ENCODE results near the gene SFTPA1. TPM values are rescaled to one million over a fixed set of nuclear protein-coding genes. Genes with fewer than 3 reads are reported as not detected.
"Not testable (repeated sequence)": the region's sequence is repeated elsewhere in the genome, so short reads cannot be mapped to it uniquely, and the experiment has no call there.

SFTPA1 gene
- not detected for total RNA-seq

DNA sequence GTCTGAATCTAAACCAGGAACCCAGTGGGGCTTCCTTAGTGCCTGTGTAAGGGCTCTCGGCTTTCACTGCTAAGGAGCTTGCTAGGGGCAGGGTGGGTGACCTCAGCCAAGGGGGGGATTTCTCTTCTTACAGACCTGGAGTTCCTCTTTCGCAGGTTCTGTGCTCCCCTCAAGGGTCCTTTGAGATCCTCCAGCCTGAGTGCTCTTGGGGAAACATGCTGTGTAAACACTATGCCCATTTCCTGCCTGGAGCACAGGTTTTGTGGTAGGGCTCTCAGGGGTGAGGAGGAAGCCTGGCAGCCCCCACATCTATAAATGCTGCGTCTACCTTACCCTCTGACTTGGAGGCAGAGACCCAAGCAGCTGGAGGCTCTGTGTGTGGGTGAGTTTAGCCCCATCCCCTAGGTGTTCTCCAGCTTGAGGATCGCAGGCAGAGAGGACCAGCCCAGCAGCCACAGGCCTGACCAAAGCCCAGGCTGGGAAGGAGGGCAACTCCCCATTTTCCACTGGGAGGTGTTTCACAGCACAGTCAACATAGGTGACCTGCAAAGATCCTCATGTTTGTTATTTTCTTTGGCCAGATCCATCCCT lies at the start of gene SFTPA1:
TSS of gene SFTPA1 (plus strand) at position 339 of the 591 bp plus-strand sequence. CDS start 887 bp downstream, outside the sequence.
- Histone ChIP-seq H3K9me3 (no peaks in the 10 kb centered on the region), H3K27ac (no peak within 1 kb of the TSS), H3K27me3 (replicated peaks; ENCODE audit: insufficient read depth) (no peaks in the 10 kb centered on the region), H3K4me1 (ENCODE audit: control insufficient read depth in 1 of 2, low read depth in 2 of 2) (no peaks in the 10 kb centered on the region), H3K36me3 (no peaks in the 10 kb centered on the region), H3K4me3 (no peak within 1 kb of the TSS)
- DNase-seq (ENCODE audit: low spot score) (no peak), ATAC-seq (ENCODE audit: insufficient number of reproducible peaks, low FRiP score, low read depth) (no peak)
- TF ChIP-seq, protein P1, sequence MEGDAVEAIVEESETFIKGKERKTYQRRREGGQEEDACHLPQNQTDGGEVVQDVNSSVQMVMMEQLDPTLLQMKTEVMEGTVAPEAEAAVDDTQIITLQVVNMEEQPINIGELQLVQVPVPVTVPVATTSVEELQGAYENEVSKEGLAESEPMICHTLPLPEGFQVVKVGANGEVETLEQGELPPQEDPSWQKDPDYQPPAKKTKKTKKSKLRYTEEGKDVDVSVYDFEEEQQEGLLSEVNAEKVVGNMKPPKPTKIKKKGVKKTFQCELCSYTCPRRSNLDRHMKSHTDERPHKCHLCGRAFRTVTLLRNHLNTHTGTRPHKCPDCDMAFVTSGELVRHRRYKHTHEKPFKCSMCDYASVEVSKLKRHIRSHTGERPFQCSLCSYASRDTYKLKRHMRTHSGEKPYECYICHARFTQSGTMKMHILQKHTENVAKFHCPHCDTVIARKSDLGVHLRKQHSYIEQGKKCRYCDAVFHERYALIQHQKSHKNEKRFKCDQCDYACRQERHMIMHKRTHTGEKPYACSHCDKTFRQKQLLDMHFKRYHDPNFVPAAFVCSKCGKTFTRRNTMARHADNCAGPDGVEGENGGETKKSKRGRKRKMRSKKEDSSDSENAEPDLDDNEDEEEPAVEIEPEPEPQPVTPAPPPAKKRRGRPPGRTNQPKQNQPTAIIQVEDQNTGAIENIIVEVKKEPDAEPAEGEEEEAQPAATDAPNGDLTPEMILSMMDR (IDR thresholded peaks at IDR 0.05) = no peak

DNA sequence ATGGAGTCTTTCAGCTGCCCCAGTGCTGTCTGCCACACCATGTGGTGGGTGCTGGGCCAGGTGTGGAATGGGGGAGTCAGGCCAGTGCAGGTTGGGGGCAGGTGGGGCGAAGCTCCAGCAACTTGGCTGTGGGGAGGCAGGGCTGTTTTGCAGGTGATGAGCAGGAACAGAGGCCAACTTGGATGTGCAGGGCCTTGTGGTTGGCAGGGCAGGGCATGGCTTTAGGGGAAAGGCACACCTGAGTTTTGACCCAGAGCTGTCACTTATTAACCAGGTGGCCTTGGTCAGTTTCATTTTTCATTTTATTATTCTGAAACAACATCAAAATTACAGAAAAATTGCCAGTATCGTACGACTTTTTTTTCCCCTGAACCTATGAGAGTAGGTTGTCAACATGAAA lies 49.5 kb upstream of the SFTPA1 start:
- no peak for ATAC-seq (ENCODE audit: insufficient number of reproducible peaks, low FRiP score, low read depth)
- Histone ChIP-seq H3K9me3 (no peaks in the 10 kb centered on the region), H3K4me1 (ENCODE audit: control insufficient read depth in 1 of 2, low read depth in 2 of 2) (no peaks in the 10 kb centered on the region), H3K36me3 (no peaks in the 10 kb centered on the region), H3K27ac (no peak overlapping the region), H3K4me3 (no peak overlapping the region), H3K27me3 (replicated peaks; ENCODE audit: insufficient read depth) (no peaks in the 10 kb centered on the region)
- DNase-seq (ENCODE audit: low spot score) = no peak
- TF ChIP-seq, protein P1 (IDR thresholded peaks at IDR 0.05) = no peak

DNA sequence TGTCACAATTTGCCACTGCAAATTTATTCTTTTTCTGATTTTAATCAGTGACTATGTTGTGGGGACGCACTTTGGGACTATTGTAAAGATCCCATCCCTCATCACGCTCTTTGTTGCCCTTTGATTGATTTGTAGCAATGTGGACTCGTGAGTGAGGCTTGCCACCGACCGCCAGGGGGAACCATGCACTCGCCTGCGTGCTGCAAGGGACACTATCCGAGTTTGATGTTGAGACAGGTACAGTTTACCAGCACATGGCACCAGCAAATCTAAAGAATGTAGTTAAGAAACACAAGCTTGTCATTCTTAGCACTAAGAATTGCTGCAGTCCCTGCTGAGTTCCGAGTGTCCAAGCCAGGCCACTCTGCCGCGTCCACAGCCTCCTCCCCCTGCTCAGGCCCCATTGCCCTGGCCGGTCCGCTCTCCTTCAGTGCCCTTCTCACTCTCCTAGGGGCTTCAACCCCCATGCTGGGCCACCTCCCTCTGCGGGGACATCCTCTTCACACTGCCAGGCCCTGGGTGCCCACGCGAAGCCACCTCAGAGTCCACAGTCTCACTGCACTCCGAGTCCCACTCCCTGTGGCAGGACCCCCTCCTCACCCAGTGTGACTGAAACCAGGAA lies 48.5 kb upstream of the SFTPA1 start:
- no peak for ATAC-seq (ENCODE audit: insufficient number of reproducible peaks, low FRiP score, low read depth)
- Histone ChIP-seq H3K4me1 (ENCODE audit: control insufficient read depth in 1 of 2, low read depth in 2 of 2) (no peaks in the 10 kb centered on the region), H3K9me3 (no peaks in the 10 kb centered on the region), H3K27me3 (replicated peaks; ENCODE audit: insufficient read depth) (no peaks in the 10 kb centered on the region), H3K27ac (no peak overlapping the region), H3K4me3 (peak overlapping the region; percentile 37), H3K36me3 (no peaks in the 10 kb centered on the region)
- TF ChIP-seq, protein P1 (IDR thresholded peaks at IDR 0.05) = peak; percentile 63
- no peak for DNase-seq (ENCODE audit: low spot score)

DNA sequence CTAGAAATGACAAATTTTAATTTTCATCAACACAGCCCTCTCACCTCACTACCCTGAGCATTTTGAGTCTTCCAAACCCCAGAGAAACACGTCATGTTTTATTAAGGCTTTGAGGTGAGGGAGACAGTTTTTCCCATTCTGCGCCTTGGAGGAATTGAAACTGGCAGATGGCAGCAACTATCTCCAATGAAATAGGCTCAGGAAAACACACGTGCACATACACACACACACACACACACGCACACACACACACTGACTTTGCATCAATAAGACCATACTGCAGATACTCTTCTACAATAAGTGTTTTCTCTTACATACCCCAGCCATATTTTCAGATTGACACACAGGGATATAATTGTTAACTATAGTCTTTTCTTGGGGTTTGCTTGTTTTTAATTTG lies 47.3 kb upstream of the SFTPA1 start:
- Histone ChIP-seq H3K9me3 (no peaks in the 10 kb centered on the region), H3K4me1 (ENCODE audit: control insufficient read depth in 1 of 2, low read depth in 2 of 2) (no peaks in the 10 kb centered on the region), H3K4me3 (no peak overlapping the region), H3K27me3 (replicated peaks; ENCODE audit: insufficient read depth) (no peaks in the 10 kb centered on the region), H3K36me3 (no peaks in the 10 kb centered on the region), H3K27ac (no peak overlapping the region)
- ATAC-seq (ENCODE audit: insufficient number of reproducible peaks, low FRiP score, low read depth) (no peak), DNase-seq (ENCODE audit: low spot score) (no peak)
- TF ChIP-seq, protein P1 (IDR thresholded peaks at IDR 0.05) = no peak

DNA sequence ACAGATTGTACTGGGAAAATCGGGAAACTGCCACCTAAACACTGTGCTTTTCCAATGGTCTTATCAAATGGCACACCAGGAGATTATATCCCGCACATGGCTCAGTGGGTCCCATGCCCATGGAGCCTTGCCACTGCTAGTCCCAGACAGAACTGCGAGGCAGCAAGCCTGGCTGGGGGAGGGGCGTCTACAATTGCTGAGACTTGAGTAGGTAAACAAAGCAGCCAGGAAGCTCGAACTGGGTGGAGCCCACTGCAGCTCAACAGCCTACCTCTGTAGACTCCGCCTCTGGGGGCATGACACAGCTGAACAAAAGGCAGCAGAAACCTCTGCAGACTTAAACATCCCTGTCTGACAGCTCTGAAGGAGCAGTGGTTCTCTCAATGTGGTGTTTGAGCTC lies 40.1 kb upstream of the SFTPA1 start:
- not testable (repeated sequence) for H3K9me3 ChIP-seq; DNase-seq (ENCODE audit: low spot score); H3K27ac ChIP-seq; H3K4me3 ChIP-seq; H3K36me3 ChIP-seq; H3K4me1 ChIP-seq (ENCODE audit: control insufficient read depth in 1 of 2, low read depth in 2 of 2); ATAC-seq (ENCODE audit: insufficient number of reproducible peaks, low FRiP score, low read depth); H3K27me3 ChIP-seq (replicated peaks; ENCODE audit: insufficient read depth)
